ENCODE data around the gene UBXN4.
A peak's percentile ranks its signal among the peaks of the same experiment; 100 is the strongest.

UBXN4 gene

DNA sequence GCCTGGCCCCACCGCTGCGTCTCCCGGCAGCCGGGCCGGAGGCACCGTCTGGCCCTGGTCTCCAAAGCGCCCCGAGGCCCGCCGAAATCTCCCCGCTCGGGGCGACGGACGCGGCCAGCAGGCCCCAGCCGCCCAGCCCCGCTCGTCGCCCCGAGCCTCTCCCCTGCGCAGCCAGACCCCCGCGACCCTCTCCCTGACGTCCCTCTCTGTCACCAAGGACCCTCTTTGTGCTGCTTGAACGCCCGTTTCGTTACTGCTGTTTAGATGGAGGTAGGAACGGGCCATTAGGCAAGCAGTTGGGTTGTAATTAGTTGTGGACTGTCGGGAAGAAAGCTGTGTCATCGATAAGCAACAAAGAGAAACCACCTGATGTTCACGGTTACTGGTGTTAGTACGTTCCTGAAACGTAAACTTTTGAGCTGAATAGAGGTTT, 686 bp downstream of the UBXN4 start:
- H3K27ac Mint-ChIP-seq, result peak overlapping the region; percentile 98
- peak overlapping the region; percentile 95 for H3K4me3 Mint-ChIP-seq
- H3K27me3 Mint-ChIP-seq, result no peaks in the 10 kb centered on the region
- H3K36me3 Mint-ChIP-seq, result peaks cover 6% of the 10 kb centered on the region
- H3K4me1 Mint-ChIP-seq (ENCODE audit: low read depth), result peaks cover 40% of the 10 kb centered on the region
- H3K9me3 Mint-ChIP-seq (ENCODE audit: low read depth), result peaks cover 4% of the 10 kb centered on the region

DNA sequence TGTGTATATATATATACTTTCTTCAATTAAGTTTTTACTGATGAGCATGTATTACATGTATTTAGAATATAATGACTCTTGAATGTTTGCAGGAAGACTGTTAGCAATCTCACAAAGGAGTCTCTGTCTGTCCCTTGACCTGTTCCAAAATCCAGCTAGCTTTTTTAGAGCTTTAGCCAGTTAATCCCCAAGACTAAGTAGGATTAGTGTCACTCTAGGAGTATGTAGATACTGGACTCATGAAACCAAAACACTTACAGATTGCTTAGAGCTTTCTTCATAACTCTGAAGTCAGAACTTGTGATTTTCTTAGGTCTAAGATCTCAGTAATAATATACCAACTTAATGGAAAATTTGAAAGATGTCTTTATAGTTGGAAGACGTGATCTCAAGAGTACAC, 2.2 kb downstream of the UBXN4 start:
- Mint-ChIP-seq H3K36me3 (peaks cover 8% of the 10 kb centered on the region), H3K9me3 (ENCODE audit: low read depth) (peaks cover 4% of the 10 kb centered on the region), H3K4me3 (peak overlapping the region; percentile 76), H3K4me1 (ENCODE audit: low read depth) (peaks cover 46% of the 10 kb centered on the region), H3K27me3 (no peaks in the 10 kb centered on the region), H3K27ac (peak overlapping the region; percentile 83)

DNA sequence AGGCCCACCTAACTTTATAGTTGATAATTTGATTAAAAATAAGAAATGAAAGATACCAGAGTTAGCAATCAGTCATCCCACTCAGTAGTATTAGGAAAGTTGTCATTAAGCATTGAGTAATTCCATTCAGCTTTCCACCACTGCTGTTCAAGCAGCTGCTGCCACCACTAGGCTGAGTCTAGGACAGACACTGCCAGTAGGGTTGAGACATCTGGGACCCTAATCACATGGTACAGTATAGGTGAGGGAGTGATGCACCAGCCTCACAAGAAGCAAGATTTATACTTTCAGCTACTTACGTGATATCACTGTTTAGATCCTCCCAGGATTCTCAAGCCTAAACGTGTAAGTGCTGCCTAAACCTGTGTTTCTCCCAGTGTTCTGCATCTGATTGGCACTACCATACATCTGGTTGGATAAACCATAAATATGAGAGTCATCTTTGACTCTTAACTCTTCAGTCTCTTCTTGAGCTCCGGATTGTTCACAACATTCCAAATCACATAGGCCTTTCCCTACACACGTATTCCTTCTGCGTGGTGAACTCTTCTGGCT, 3.2 kb downstream of the UBXN4 start:
- H3K4me3 Mint-ChIP-seq, result peak overlapping the region; percentile 76
- H3K9me3 Mint-ChIP-seq (ENCODE audit: low read depth), result peaks cover 4% of the 10 kb centered on the region
- H3K27me3 Mint-ChIP-seq, result no peaks in the 10 kb centered on the region
- peak overlapping the region; percentile 83 for H3K27ac Mint-ChIP-seq
- peaks cover 51% of the 10 kb centered on the region for H3K4me1 Mint-ChIP-seq (ENCODE audit: low read depth)
- peaks cover 11% of the 10 kb centered on the region for H3K36me3 Mint-ChIP-seq

DNA sequence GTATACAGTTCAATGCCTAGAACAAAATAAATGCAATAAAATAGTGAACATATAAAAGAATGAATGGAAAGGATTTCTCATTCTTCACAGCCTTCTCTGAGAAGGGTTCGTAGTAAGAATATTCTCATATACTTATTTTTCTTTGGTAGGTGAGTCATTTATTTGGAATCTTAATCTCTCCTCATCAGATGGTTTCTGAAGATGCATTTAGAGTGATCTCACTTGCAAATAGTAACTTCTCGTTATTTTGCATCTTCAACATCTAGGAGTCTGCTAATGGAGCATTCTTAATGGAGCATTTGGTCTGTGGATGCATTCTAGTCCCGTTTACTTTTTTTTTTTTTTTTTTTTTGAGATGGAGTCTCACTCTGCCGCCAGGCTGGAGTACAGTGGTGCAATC, 3.9 kb downstream of the UBXN4 start:
- peaks cover 52% of the 10 kb centered on the region for H3K4me1 Mint-ChIP-seq (ENCODE audit: low read depth)
- no peaks in the 10 kb centered on the region for H3K27me3 Mint-ChIP-seq
- H3K4me3 Mint-ChIP-seq, result peak overlapping the region; percentile 76
- H3K9me3 Mint-ChIP-seq (ENCODE audit: low read depth), result peaks cover 4% of the 10 kb centered on the region
- no peak overlapping the region for H3K27ac Mint-ChIP-seq
- peaks cover 11% of the 10 kb centered on the region for H3K36me3 Mint-ChIP-seq

DNA sequence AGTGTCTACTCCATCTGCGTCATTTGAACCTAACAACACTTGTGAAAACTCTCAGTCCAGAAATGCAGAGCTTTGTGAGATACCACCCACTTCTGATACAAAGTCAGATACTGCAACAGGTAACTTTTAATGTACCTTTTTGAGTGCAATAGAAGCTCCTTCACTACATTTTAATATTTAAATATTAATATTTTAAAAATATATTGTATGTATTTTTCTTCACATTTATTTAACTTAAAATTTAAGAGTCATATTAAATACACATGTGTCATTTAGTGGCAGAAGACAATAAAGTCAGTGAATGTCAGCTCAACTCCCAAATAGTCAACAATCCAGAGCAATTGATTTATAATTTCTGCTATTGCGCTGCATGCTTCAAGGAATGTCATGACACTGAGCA, 13.9 kb downstream of the UBXN4 start:
- H3K9me3 Mint-ChIP-seq (ENCODE audit: low read depth), result peaks cover 6% of the 10 kb centered on the region
- H3K27me3 Mint-ChIP-seq, result no peaks in the 10 kb centered on the region
- H3K4me3 Mint-ChIP-seq, result no peak overlapping the region
- peaks cover 24% of the 10 kb centered on the region for H3K36me3 Mint-ChIP-seq
- no peak overlapping the region for H3K27ac Mint-ChIP-seq
- H3K4me1 Mint-ChIP-seq (ENCODE audit: low read depth), result peaks cover 2% of the 10 kb centered on the region

DNA sequence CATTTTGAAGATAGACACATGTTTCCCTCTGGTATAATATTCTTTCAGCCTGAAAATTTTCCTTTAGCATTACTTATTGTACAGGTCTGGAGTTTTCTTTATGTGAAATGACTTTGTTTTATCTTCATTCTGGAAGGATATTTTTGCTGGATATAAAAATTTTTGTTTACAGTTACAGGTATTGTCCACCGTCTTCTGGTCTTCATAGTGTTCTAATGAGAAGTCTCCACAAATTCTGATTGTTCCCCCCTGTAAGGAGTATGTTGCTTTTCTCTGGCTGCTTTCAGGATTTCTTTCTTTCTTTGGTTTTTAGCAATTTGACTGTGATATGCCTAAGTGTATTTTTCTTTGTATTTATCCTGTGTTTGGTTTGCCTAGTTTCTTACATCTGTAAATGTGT, 15.0 kb downstream of the UBXN4 start:
- Mint-ChIP-seq H3K9me3 (ENCODE audit: low read depth) (peaks cover 6% of the 10 kb centered on the region), H3K4me3 (no peak overlapping the region), H3K27me3 (no peaks in the 10 kb centered on the region), H3K4me1 (ENCODE audit: low read depth) (peaks cover 2% of the 10 kb centered on the region), H3K27ac (no peak overlapping the region), H3K36me3 (peaks cover 24% of the 10 kb centered on the region)

DNA sequence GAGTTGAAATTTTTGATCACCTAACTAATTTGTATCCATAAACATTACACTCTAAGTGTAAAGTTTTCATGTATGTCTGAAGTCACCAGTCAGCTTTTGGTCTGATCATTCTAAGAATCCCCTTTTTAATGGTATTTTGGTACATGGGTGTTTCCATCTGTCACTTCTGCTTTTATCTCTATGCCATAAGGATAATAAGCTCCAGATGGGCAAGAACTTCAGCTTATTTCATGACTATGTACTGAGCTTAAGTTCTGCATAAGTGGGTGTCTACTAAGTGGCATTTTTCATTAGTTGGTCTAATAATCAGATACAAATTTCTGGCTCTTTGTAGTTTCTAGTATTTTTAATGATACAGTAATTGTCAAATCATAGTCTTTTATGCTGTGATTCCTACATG, 20.4 kb downstream of the UBXN4 start:
- no peak overlapping the region for H3K4me3 Mint-ChIP-seq
- peaks cover 10% of the 10 kb centered on the region for H3K36me3 Mint-ChIP-seq
- H3K27ac Mint-ChIP-seq, result no peak overlapping the region
- no peaks in the 10 kb centered on the region for H3K9me3 Mint-ChIP-seq (ENCODE audit: low read depth)
- peaks cover 7% of the 10 kb centered on the region for H3K4me1 Mint-ChIP-seq (ENCODE audit: low read depth)
- H3K27me3 Mint-ChIP-seq, result no peaks in the 10 kb centered on the region

DNA sequence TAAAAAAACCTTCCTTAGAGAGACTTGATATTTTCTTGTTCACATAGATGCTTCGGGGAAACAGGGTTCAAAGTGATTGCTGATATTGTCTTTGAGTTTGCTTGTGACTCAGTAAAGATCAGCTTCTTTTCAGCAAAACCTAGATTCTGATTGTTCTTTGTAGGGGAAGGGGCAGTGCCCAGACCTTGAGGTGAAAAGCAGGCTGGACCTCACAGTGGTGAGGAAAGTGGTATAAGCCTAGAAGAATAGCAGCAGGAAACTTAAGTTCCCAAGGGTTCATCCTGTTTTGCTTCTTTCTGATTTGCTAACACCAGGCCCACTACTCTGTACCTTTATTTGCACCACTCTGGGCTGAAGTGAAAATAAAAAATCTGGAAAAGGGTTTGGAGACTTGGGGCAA, 20.9 kb downstream of the UBXN4 start:
- Mint-ChIP-seq H3K4me1 (ENCODE audit: low read depth) (peaks cover 9% of the 10 kb centered on the region), H3K9me3 (ENCODE audit: low read depth) (no peaks in the 10 kb centered on the region)

DNA sequence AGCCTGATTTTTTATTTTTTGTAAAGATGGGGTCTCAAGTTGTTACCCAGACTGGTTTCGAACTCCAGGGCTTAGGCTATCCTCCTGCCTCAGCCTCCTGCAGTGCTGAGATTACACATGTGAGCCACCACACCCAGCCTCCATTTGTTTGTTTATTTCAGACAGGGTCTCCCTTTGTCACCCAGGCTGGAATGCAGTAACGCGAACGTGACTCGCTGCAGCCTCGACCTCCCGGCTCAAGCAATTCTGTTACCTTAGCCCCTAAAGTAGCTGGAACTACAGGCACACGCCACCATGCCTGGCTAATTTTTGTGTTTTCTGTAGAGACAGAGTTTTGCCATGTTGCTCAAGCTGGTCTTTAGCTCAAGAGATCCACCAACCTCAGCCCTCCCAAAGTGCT, 27.2 kb downstream of the UBXN4 start:
- H3K27ac Mint-ChIP-seq, result no peak overlapping the region
- no peaks in the 10 kb centered on the region for H3K27me3 Mint-ChIP-seq
- peaks cover 11% of the 10 kb centered on the region for H3K4me1 Mint-ChIP-seq (ENCODE audit: low read depth)
- H3K9me3 Mint-ChIP-seq (ENCODE audit: low read depth), result no peaks in the 10 kb centered on the region
- H3K36me3 Mint-ChIP-seq, result peaks cover 20% of the 10 kb centered on the region
- no peak overlapping the region for H3K4me3 Mint-ChIP-seq

More for the DNA sequence above, 20.9 kb downstream of the UBXN4 start:
- H3K27me3 Mint-ChIP-seq, result no peaks in the 10 kb centered on the region
- H3K4me3 Mint-ChIP-seq, result no peak overlapping the region
- peaks cover 11% of the 10 kb centered on the region for H3K36me3 Mint-ChIP-seq
- H3K27ac Mint-ChIP-seq, result peak overlapping the region; percentile 41

DNA sequence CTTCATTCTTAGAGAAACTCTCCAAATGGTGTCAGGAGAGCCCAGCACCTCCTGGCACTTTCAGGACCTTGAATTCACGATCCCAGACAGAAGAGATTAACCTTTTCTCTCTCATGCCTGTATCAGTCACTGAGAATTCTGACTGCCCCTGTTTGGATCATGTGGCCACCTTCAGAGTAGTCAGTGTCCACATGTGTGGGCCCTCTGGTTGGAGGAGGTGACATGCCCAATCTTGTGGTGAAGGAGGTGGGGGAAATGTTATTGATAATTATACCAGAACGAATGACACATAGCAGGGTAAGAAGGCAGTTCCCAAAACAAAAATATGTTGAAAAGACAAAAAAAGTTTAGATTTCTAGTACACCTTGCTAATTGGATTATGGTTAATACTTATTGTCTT, 31.7 kb downstream of the UBXN4 start:
- Mint-ChIP-seq H3K36me3 (peaks cover 16% of the 10 kb centered on the region), H3K4me1 (ENCODE audit: low read depth) (peaks cover 6% of the 10 kb centered on the region), H3K4me3 (no peak overlapping the region), H3K9me3 (ENCODE audit: low read depth) (no peaks in the 10 kb centered on the region), H3K27me3 (no peaks in the 10 kb centered on the region), H3K27ac (peak overlapping the region; percentile 54)

DNA sequence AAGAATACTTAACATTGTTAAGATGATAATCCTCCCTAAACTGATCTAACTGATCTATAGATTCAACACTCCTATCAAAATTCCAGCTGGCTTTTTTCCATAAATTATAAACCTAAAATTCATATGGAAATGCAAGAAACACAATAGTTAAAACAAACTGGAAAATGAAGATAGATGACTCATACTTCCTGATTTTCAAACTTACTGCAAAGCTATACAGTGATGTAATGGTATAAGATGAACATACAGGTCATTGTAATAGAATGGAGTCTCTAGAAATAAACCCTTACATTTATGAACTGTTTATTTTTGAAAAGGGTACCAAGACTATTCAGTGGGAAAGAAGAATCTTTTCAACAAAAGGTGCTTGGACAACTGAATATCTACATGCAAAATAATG, 32.3 kb downstream of the UBXN4 start:
- H3K27me3 Mint-ChIP-seq, result no peaks in the 10 kb centered on the region
- peaks cover 17% of the 10 kb centered on the region for H3K36me3 Mint-ChIP-seq
- peaks cover 6% of the 10 kb centered on the region for H3K4me1 Mint-ChIP-seq (ENCODE audit: low read depth)
- no peak overlapping the region for H3K4me3 Mint-ChIP-seq
- H3K9me3 Mint-ChIP-seq (ENCODE audit: low read depth), result no peaks in the 10 kb centered on the region
- no peak overlapping the region for H3K27ac Mint-ChIP-seq

DNA sequence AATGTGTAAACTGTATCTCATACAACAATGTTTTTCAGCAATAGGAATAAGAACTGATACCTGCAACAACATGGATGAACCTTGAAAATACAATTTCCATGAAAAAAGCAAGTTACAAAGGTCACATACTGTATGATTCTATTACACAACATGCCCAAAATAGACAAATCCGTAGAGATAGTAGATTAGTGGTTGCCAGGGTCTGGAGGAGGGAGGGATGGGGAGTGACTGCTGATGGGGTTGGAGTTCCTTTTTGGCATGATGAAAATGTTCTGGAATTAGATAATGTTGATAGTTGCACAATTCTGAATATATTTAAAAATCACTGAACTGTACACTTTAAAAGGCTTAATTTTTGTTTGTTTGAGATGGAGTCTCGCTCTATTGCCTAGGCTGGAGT, 33.8 kb downstream of the UBXN4 start:
- Mint-ChIP-seq H3K27ac (peak overlapping the region; percentile 50), H3K4me3 (no peak overlapping the region), H3K4me1 (ENCODE audit: low read depth) (peaks cover 6% of the 10 kb centered on the region), H3K36me3 (peaks cover 14% of the 10 kb centered on the region), H3K9me3 (ENCODE audit: low read depth) (no peaks in the 10 kb centered on the region), H3K27me3 (no peaks in the 10 kb centered on the region)

DNA sequence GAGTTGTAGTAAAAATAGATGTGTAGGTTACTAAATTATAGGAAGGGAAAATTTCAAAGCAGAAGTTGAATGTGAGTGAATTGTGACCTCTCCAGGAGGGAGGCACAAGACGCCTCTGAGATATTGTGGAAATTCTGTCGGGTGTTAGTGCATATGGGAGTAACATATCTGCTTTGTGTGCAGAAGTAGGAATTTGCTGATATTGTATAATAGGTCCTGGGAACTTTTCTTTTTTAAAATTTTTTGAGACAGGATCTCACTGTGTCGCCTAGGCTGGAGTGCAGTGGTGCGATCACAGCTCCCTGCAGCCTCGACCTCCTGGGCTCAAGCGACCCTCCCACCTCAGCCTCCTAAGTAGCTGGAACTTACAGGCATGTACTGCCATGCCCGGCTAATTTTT, 34.7 kb downstream of the UBXN4 start:
- H3K27me3 Mint-ChIP-seq, result no peaks in the 10 kb centered on the region
- H3K4me1 Mint-ChIP-seq (ENCODE audit: low read depth), result peaks cover 6% of the 10 kb centered on the region
- no peak overlapping the region for H3K4me3 Mint-ChIP-seq
- H3K27ac Mint-ChIP-seq, result no peak overlapping the region
- H3K9me3 Mint-ChIP-seq (ENCODE audit: low read depth), result no peaks in the 10 kb centered on the region
- peaks cover 15% of the 10 kb centered on the region for H3K36me3 Mint-ChIP-seq

DNA sequence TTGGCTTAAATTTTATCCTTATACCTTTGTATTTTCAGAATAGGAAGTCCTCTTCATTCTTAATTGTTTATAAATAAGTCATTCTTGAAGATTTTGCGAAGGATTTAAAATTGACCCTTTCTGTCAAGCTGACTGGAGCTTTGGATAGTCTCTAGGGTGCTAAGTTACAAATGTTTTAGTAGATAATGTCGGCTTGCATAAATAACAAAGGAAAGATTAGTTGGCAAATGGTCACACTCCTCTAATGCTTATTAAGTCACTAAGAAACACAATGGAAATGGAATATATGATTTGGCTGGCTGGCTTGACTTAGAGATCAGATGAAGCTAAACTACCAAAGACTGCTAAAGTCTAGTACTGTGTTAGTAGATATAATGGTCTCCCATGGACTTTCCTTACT, 40.6 kb downstream of the UBXN4 start:
- Mint-ChIP-seq H3K9me3 (ENCODE audit: low read depth) (peaks cover 5% of the 10 kb centered on the region), H3K27ac (peak overlapping the region; percentile 22), H3K4me1 (ENCODE audit: low read depth) (no peaks in the 10 kb centered on the region), H3K36me3 (peaks cover 25% of the 10 kb centered on the region), H3K4me3 (no peak overlapping the region), H3K27me3 (no peaks in the 10 kb centered on the region)

DNA sequence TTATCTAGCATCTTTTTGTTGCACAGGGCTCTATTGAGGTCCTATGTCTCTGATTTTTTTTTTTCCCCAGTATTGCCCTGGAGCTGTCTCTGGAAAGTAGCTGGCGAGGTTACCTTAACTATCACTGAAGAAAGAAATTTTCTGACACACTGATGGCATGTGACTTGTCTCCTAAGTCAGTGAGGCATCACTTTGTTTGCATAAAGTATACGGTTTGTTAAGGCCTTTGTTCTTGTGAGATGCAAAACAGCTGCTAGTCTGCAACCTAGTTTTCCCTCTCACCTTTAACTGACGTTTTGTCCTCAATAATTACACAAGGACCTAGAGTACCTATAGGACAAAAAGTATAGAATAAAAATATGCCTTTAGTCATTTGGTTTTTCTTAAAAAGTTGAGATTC, 41.8 kb downstream of the UBXN4 start:
- Mint-ChIP-seq H3K4me1 (ENCODE audit: low read depth) (no peaks in the 10 kb centered on the region), H3K36me3 (peaks cover 27% of the 10 kb centered on the region), H3K9me3 (ENCODE audit: low read depth) (peaks cover 5% of the 10 kb centered on the region), H3K27ac (no peak overlapping the region), H3K27me3 (no peaks in the 10 kb centered on the region), H3K4me3 (no peak overlapping the region)

DNA sequence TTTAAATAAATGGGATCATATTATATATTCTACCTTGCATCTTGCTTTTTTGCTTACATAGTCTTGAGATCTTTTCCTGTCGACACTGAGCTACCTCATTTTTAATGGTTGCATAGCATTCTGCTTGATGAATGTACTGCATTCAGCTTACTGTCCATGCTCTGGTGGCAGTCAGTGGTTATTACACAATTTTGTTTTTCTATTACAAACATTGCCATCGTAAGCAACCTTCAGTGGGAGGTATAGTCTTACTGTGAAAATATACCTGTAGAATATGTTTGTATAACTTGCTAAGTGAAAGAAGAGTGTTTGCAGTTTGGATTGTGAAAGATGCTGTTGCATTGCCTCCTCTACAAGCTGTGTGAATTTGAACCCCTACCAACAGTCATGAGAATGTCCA, 43.4 kb downstream of the UBXN4 start:
- no peak overlapping the region for H3K27ac Mint-ChIP-seq
- no peaks in the 10 kb centered on the region for H3K4me1 Mint-ChIP-seq (ENCODE audit: low read depth)
- H3K36me3 Mint-ChIP-seq, result peaks cover 27% of the 10 kb centered on the region
- no peaks in the 10 kb centered on the region for H3K27me3 Mint-ChIP-seq
- H3K4me3 Mint-ChIP-seq, result no peak overlapping the region
- H3K9me3 Mint-ChIP-seq (ENCODE audit: low read depth), result peaks cover 5% of the 10 kb centered on the region

Data from activated naive CD8-positive, alpha-beta T cell (primary cell).